GM12878 (cell line): ENCODE results near the gene KIF26A. TPM values are rescaled to one million over a fixed set of nuclear protein-coding genes. Genes with fewer than 3 reads are reported as not detected.

ENCODE experiments used
- ATAC-seq: fragments of 200-7000 bp; cut with Tn5 transposase; 3 replicates; pipeline ENCODE4 v1.9.1; 2020; ENCODE audit warnings: mild to moderate bottlenecking, moderate library complexity
- BruUV-seq: library from RNA; stranded (reverse); fragments of 400-500 nt; replicated peaks from 2 replicates; lab custom pipeline; 2021; lab: Mats Ljungman, UMichigan
- CTCF ChIA-PET: fragments of 300-600 bp; sonication (Branson Sonifier 250); formaldehyde crosslinking; extraction: SDS; loops from one replicate; lab custom pipeline; 2021; ENCODE audit warnings: inconsistent platforms; lab: Yijun Ruan, JAX
- POLR2A ChIA-PET: fragments of 350-600 bp; formaldehyde crosslinking; extraction: SDS; loops from one replicate; lab custom pipeline; 2021; ENCODE audit warnings: inconsistent platforms; lab: Charles Lee
- RAD21 ChIA-PET: fragments of 300-600 bp; sonication (Branson Sonifier 250); formaldehyde crosslinking; loops from one replicate; lab custom pipeline; 2023; ENCODE audit warnings: antibody characterized with exemption; ENCODE audit not compliant: unreplicated experiment; lab: Charles Lee
- SMC1A ChIA-PET: fragments of 300-600 bp; sonication (Branson Sonifier 250); formaldehyde crosslinking; loops from one replicate; lab custom pipeline; 2023; ENCODE audit not compliant: unreplicated experiment, uncharacterized antibody; lab: Charles Lee
- DNase-seq: peaks from one replicate; pipeline ENCODE4 v3.0.0-alpha.2; 2011; ENCODE audit warnings: low read depth, low spot score
- FAIRE-seq: peaks from 3 replicates; lab custom pipeline; 2011; peaks lifted over from hg19 to GRCh38; lab: Jason Lieb, UNC
- H2AFZ ChIP-seq: 2 replicates; pipeline ENCODE4 v1.6.0; 2011; ENCODE audit warnings: low read depth, low read length, control low read depth; ENCODE audit not compliant: control insufficient read depth
- H3K27ac ChIP-seq: 2 replicates; pipeline ENCODE4 v1.5.1; 2011; ENCODE audit warnings: control low read depth; ENCODE audit not compliant: control insufficient read depth, insufficient read depth
- H3K27me3 ChIP-seq, 2 experiments: replicated peaks in 1 of 2; 2 replicates each; pipeline versions ENCODE4 v1.6.0 to v1.6.1; 2011; ENCODE audit warnings: low read length in 1 of 2; ENCODE audit not compliant: control insufficient read depth in 2 of 2, insufficient read depth in 2 of 2
- H3K36me3 ChIP-seq, 2 experiments: 2 replicates each; pipeline ENCODE4 v1.5.1; 2011; ENCODE audit warnings: low read length in 1 of 2; ENCODE audit not compliant: control insufficient read depth in 2 of 2, insufficient read depth in 2 of 2
- H3K4me1 ChIP-seq: 2 replicates; pipeline ENCODE4 v1.6.1; 2011; ENCODE audit warnings: mild to moderate bottlenecking, low read length, moderate library complexity, mixed read lengths; ENCODE audit not compliant: control insufficient read depth, insufficient read depth
- H3K4me2 ChIP-seq: 2 replicates; pipeline ENCODE4 v1.6.0; 2011; ENCODE audit warnings: control low read depth; ENCODE audit not compliant: control insufficient read depth, insufficient read depth
- H3K4me3 ChIP-seq: fragments of 200-600 bp; sonication (generic); 2 replicates; pipeline ENCODE4 v1.5.1; 2016
- H3K79me2 ChIP-seq: 2 replicates; pipeline ENCODE4 v1.6.0; 2011; ENCODE audit warnings: low read length; ENCODE audit not compliant: control insufficient read depth, insufficient read depth
- H3K9ac ChIP-seq: 2 replicates; pipeline ENCODE4 v1.8.0; 2011; ENCODE audit warnings: low read length, control low read depth, mixed read lengths; ENCODE audit not compliant: control insufficient read depth, insufficient read depth
- H3K9me3 ChIP-seq: replicated peaks from 3 replicates; pipeline ENCODE4 v1.5.1; 2011; ENCODE audit warnings: mild to moderate bottlenecking, low read length; ENCODE audit not compliant: control insufficient read depth, insufficient read depth
- H4K20me1 ChIP-seq: 2 replicates; pipeline ENCODE4 v1.6.0; 2011; ENCODE audit not compliant: control insufficient read depth, insufficient read depth
- BACH1 ChIP-seq: fragments of 450-650 bp; IDR thresholded peaks from 2 replicates; pipeline ENCODE4 v1.6.1; 2017; ENCODE audit warnings: mild to moderate bottlenecking, borderline replicate concordance
- BCLAF1 ChIP-seq: fragments of 450-650 bp; IDR thresholded peaks from 2 replicates; pipeline ENCODE4 v1.6.1; 2017; ENCODE audit warnings: antibody characterized with exemption, mild to moderate bottlenecking, moderate library complexity
- HDAC6 ChIP-seq: fragments of 200-600 bp; sonication (generic); IDR thresholded peaks from one replicate; pipeline ENCODE4 v1.8.0; 2017; ENCODE audit warnings: antibody characterized with exemption; ENCODE audit not compliant: unreplicated experiment
- IKZF1 ChIP-seq: fragments of 450-650 bp; conservative IDR thresholded peaks from 2 replicates; pipeline ENCODE4 v1.6.1; 2017; ENCODE audit warnings: antibody characterized with exemption, mild to moderate bottlenecking
- MTA2 ChIP-seq: fragments of 450-650 bp; IDR thresholded peaks from 2 replicates; pipeline ENCODE4 v1.6.1; 2016; ENCODE audit warnings: low read depth, mild to moderate bottlenecking, moderate library complexity
- MXI1 ChIP-seq: fragments of 150-350 bp; IDR thresholded peaks from 2 replicates; pipeline ENCODE4 v1.6.1; 2011; ENCODE audit warnings: low read depth, mild to moderate bottlenecking, inconsistent platforms, low read length, improper control_type of control experiment
- MYC ChIP-seq: IDR thresholded peaks from 2 replicates; pipeline ENCODE4 v1.6.1; 2011; ENCODE audit warnings: mild to moderate bottlenecking, low read length, moderate library complexity, inconsistent platforms; ENCODE audit not compliant: insufficient read depth, insufficient replicate concordance, insufficient read length, severe bottlenecking
- NBN ChIP-seq: fragments of 450-650 bp; IDR thresholded peaks from 2 replicates; pipeline ENCODE4 v1.6.1; 2016
- NFYA ChIP-seq: IDR thresholded peaks from 2 replicates; pipeline ENCODE4 v1.6.1; 2011; ENCODE audit warnings: low read depth, mild to moderate bottlenecking, low read length, improper control_type of control experiment, borderline replicate concordance
- PKNOX1 ChIP-seq: fragments of 450-650 bp; IDR thresholded peaks from 2 replicates; pipeline ENCODE4 v1.6.1; 2016; ENCODE audit warnings: mild to moderate bottlenecking
- PML ChIP-seq: IDR thresholded peaks from 2 replicates; pipeline ENCODE4 v1.6.1; 2012; ENCODE audit warnings: low read length, inconsistent platforms
- SRF ChIP-seq, 2 experiments: IDR thresholded peaks; 2 replicates each; pipeline ENCODE4 v1.6.1; 2011; ENCODE audit warnings: low read depth in 2 of 2, low read length in 2 of 2, mild to moderate bottlenecking in 1 of 2, moderate library complexity in 1 of 2
- TBL1XR1 ChIP-seq: IDR thresholded peaks from 2 replicates; pipeline ENCODE4 v1.6.1; 2012; ENCODE audit warnings: low read depth, low read length, improper control_type of control experiment
- YBX1 ChIP-seq: fragments of 450-650 bp; IDR thresholded peaks from 2 replicates; pipeline ENCODE4 v1.6.1; 2016; ENCODE audit warnings: antibody characterized with exemption
- YY1 ChIP-seq: IDR thresholded peaks from 2 replicates; pipeline ENCODE4 v1.6.1; 2011; ENCODE audit warnings: low read depth, mild to moderate bottlenecking, low read length
- ZBTB40 ChIP-seq: fragments of 450-650 bp; IDR thresholded peaks from 2 replicates; pipeline ENCODE4 v1.6.1; 2016; ENCODE audit warnings: mild to moderate bottlenecking, moderate library complexity, borderline replicate concordance
- ZNF217 ChIP-seq: fragments of 450-650 bp; IDR thresholded peaks from 2 replicates; pipeline ENCODE4 v1.6.1; 2017; ENCODE audit warnings: antibody characterized with exemption, mild to moderate bottlenecking
- WGBS: methylation state at CpG from one replicate; pipeline ENCODE4 v1.1.6; 2016; ENCODE audit warnings: low lambda C conversion rate; ENCODE audit not compliant: insufficient replicate concordance, insufficient coverage; ENCODE audit errors: missing lambda C conversion rate; 5-methylcytosine and 5-hydroxymethylcytosine counted together
- in situ Hi-C: fragments of 300-500 bp; cut with MboI; formaldehyde crosslinking; loops from 9 replicates; pipeline ENCODE4 v1.14.3; 2018; ENCODE audit warnings: mixed read lengths
- intact Hi-C: fragments of 100-400 bp; cut with micrococcal nuclease; formaldehyde crosslinking; loops from one replicate; pipeline ENCODE4 v1.14.2; 2022; ENCODE audit not compliant: unreplicated experiment
- polyA plus RNA-seq, 11 experiments: library from polyadenylated mRNA; depleted of rRNA in 4 of 11; unstranded in 6 of 11; stranded (reverse) in 5 of 11; fragments of >200 nt; fragmentation: Nextera tagmentation in 4 of 11; fragmentation: Illumina TruSeq in 1 of 11; extraction: Ambion mirVana in 4 of 11; extraction: Trizol in 1 of 11; gene quantifications; 1 replicate in 1 of 11; 2 replicates in 10 of 11; pipeline versions ENCODE4 v1.2.1 to v1.2.3, GENCODE V29; 2011 to 2016; ENCODE audit warnings: inconsistent platforms in 2 of 11, missing spikeins in 2 of 11, low read depth in 1 of 11
- total RNA-seq, 4 experiments: library from RNA; depleted of rRNA in 3 of 4; stranded (reverse); fragments of >200 nt in 3 of 4; fragmentation: Illumina TruSeq in 1 of 4; extraction: Trizol in 1 of 4; gene quantifications; 2 replicates each; pipeline versions ENCODE4 v1.2.1 to v1.2.3, GENCODE V29; 2013 to 2021

Gene KIF26A
- total and polyA plus RNA-seq, 10 of the 15 experiments (the other 5 are each of a cell fraction or from before 2014, with no cell fraction given), result 0.05 TPM; not detected in 9

GRCh38 chr14:104209985-104210816 is 71.8 kb downstream of the KIF26A start:
- Histone ChIP-seq H3K27ac (no peak overlapping the region), H3K4me2 (no peak overlapping the region), H3K9ac (no peak overlapping the region), H3K4me1 (no peaks in the 10 kb centered on the region), H3K79me2 (no peaks in the 10 kb centered on the region), H3K27me3 (no peaks in the 10 kb centered on the region), H3K36me3 (no peaks in the 10 kb centered on the region), H4K20me1 (no peaks in the 10 kb centered on the region), H3K4me3 (no peak overlapping the region), H2AFZ (no peak overlapping the region), H3K9me3 (no peaks in the 10 kb centered on the region)
- in situ Hi-C loops, result no loop called here
- no TSS peak for BruUV-seq
- CTCF ChIA-PET, result no interaction called here
- intact Hi-C loops, result no loop called here
- RAD21 ChIA-PET, result no interaction called here
- WGBS, result 37% methylated on average over 21 of the region's 21 CpGs
- POLR2A ChIA-PET, result no interaction called here
- no peak for FAIRE-seq
- SMC1A ChIA-PET, result no interaction called here
- no peak for ATAC-seq
- DNase-seq, result no peak
- TF ChIP-seq PKNOX1 (no peak), BACH1 (no peak), SRF (IDR thresholded peaks at IDR 0.05; ENCODE audit: low read depth in 2 of 2, low read length in 2 of 2) (no peak), MXI1 (no peak), MTA2 (no peak), YY1 (no peak), NFYA (no peak), HDAC6 (no peak), ZNF217 (no peak), NBN (no peak), TBL1XR1 (no peak), YBX1 (no peak), BCLAF1 (no peak), IKZF1 (no peak), ZBTB40 (no peak), MYC (no peak), PML (no peak)
